Effector memory CD4-positive, alpha-beta T cell (primary cell): Measurements from ENCODE around the gene PPP2R3A.
"Not testable (repeated sequence)": the region's sequence is repeated elsewhere in the genome, so short reads cannot be mapped to it uniquely, and the experiment has no call there.

Experiments used
- DNase-seq, 3 donors: peaks; one replicate each; pipeline ENCODE4 v3.0.0-alpha.2; 2020
- H3K27ac ChIP-seq: 2 replicates; pipeline ENCODE4 v1.7.0; 2013; ENCODE audit warnings: mild to moderate bottlenecking, low read length, moderate library complexity; ENCODE audit not compliant: insufficient read depth, poor library complexity, severe bottlenecking
- H3K27me3 ChIP-seq: replicated peaks from 2 replicates; pipeline ENCODE4 v1.7.0; 2013; ENCODE audit warnings: mild to moderate bottlenecking, low read length; ENCODE audit not compliant: insufficient read depth, control insufficient read depth, poor library complexity, severe bottlenecking
- H3K36me3 ChIP-seq: 2 replicates; pipeline ENCODE4 v1.7.0; 2013; ENCODE audit warnings: mild to moderate bottlenecking, low read length, moderate library complexity; ENCODE audit not compliant: control insufficient read depth, insufficient read depth
- H3K4me1 ChIP-seq: 2 replicates; pipeline ENCODE4 v1.7.0; 2013; ENCODE audit warnings: low read length, mild to moderate bottlenecking; ENCODE audit not compliant: control insufficient read depth, insufficient read depth, poor library complexity, severe bottlenecking
- H3K4me3 ChIP-seq: 2 replicates; pipeline ENCODE4 v1.7.0; 2013; ENCODE audit warnings: low read length, low read depth, mild to moderate bottlenecking; ENCODE audit not compliant: insufficient read depth, poor library complexity, severe bottlenecking
- H3K9me3 ChIP-seq: 2 replicates; pipeline ENCODE4 v1.7.0; 2013; ENCODE audit warnings: mild to moderate bottlenecking, low read length, moderate library complexity; ENCODE audit not compliant: control insufficient read depth

Gene PPP2R3A

DNA sequence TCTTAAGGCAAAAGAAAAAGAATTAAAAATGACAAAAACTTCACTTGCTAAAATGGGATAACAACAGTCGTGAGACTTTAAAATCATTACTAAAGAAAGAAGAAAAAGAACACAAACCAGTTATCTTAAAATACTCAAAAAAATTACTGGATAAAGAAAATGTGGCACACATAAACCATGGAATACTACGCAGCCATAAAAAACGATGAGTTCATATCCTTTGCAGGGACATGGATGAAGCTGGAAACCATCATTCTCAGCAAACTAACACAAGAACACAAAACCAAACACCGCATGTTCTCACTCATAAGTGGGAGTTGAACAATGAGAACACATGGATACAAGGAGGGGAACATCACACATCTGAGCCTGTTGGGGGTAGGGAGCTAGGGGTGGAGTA, 202.7 kb downstream of the PPP2R3A start:
- DNase-seq, H3K27me3 ChIP-seq, H3K27ac ChIP-seq, H3K36me3 ChIP-seq, H3K9me3 ChIP-seq, H3K4me3 ChIP-seq: not testable (repeated sequence)
- H3K4me1 ChIP-seq: peaks cover 17% of the 10 kb centered on the region

DNA sequence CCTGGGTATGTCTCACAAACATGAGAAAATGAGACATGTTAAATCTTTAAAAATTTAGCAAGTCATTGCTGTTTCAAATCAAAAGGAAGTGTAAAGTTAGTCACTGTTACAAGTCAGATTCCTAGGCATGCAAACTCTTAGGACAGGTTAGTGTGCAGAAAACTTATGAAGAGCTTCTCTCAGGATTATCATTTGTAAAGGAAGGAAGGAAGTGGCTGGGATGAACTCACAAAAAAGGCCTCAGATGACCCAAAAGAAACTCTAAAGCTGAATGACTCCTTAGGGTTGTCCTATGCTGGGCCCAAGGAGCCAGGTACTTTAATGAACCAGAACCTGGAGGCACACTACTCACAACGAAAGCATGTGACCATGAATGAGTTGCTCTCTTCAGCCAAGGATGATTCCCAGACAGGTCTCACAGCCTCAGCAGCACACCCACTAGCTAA, 205.6 kb downstream of the PPP2R3A start:
- no peaks in the 10 kb centered on the region for H3K27me3 ChIP-seq
- H3K27ac ChIP-seq: no peak overlapping the region
- DNase-seq: no peak
- no peak overlapping the region for H3K4me3 ChIP-seq
- H3K36me3 ChIP-seq: no peaks in the 10 kb centered on the region
- peaks cover 26% of the 10 kb centered on the region for H3K4me1 ChIP-seq
- no peaks in the 10 kb centered on the region for H3K9me3 ChIP-seq

DNA sequence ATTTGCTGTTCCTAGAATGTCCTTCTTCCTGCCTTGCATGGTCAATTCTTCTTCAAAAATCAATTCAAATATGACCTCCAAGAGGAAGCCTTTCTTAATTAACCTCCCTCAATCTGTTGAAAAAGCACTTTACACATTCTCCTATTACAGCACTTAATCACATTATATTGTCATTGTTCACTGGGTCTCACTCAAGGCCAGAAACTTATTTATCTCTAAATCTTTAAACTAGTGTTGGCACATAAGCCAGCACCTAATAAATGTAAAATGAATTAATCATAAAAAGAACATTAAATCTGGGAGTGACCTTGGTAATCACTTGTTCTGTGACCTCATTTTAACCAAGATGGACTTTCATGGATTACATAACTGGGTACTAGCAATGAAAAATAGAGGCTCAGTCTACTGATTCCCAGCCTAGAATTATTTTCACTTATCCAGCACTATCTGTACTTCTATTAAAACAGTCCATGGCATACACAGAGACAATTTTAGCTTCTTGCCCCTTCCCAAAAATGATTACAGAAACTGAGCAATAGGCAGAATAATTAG, 208.5 kb downstream of the PPP2R3A start:
- Histone ChIP-seq H3K4me3 (no peak overlapping the region), H3K4me1 (peaks cover 41% of the 10 kb centered on the region), H3K27ac (no peak overlapping the region), H3K9me3 (no peaks in the 10 kb centered on the region), H3K36me3 (no peaks in the 10 kb centered on the region), H3K27me3 (no peaks in the 10 kb centered on the region)
- no peak for DNase-seq

DNA sequence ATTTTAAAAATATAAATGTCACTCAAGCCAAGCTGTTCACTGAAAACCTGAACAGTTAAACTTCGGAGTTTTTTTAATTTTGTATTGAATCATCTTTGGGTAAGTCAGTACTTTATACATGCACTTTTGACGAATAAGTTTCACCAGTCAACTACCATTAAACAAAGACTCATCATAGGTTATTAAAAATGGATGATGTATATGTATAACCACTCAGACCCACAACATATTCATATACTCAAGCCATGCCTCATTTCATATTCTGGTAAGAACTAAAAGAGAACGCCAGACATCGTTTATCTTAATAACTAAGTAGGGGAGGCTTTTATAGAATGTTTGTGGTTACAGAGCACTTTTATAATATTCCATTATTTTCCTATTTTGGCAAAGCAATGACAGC, 212.3 kb downstream of the PPP2R3A start:
- Histone ChIP-seq H3K4me1 (peaks cover 40% of the 10 kb centered on the region), H3K9me3 (no peaks in the 10 kb centered on the region)

DNA sequence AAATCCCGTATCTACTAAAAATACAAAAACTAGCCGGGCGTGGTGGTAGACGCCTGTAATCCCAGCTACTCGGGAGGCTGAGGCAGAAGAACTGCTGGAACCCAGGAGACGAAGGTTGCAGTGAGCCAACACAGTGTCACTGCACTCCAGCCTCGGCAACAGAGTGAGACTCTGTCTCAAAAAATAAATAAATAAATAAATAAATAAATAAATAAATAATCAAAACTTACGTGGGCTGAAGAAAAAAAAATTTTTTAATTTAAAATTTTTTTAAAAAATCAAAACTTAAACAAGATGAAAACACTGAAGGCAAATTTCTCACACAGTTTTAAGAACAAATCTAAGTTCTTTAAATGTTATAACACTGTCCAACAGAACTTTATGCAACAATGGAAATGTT, 216.2 kb downstream of the PPP2R3A start:
- Histone ChIP-seq H3K4me1 (peaks cover 42% of the 10 kb centered on the region), H3K27ac (no peak overlapping the region)

More for the DNA sequence above, 212.3 kb downstream of the PPP2R3A start:
- no peak overlapping the region for H3K27ac ChIP-seq
- H3K27me3 ChIP-seq: no peaks in the 10 kb centered on the region
- no peak overlapping the region for H3K4me3 ChIP-seq
- no peaks in the 10 kb centered on the region for H3K36me3 ChIP-seq
- DNase-seq: no peak

DNA sequence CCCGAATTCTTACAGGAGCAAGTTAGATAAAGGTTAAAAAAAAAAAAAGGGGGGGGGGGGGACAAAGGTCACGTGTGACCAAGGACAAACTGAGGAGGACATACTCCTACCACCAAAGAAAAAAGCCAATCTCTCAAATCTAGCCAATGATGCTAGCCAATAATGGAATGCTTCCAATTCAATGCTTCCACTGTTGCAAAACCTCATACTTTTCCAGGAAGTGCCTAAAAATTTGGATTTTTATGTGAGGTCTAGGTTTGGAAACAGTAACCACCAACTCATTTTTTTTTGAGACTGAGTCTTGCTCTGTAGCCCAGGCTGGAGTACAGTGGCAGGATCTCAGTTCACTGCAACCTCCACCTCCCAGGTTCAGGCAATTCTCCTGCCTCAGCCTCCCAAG, 219.2 kb downstream of the PPP2R3A start:
- Histone ChIP-seq H3K9me3 (no peaks in the 10 kb centered on the region), H3K4me1 (peaks cover 42% of the 10 kb centered on the region), H3K27ac (no peak overlapping the region), H3K36me3 (no peaks in the 10 kb centered on the region), H3K4me3 (no peak overlapping the region), H3K27me3 (no peaks in the 10 kb centered on the region)
- DNase-seq: no peak

More for the DNA sequence above, 216.2 kb downstream of the PPP2R3A start:
- no peak for DNase-seq
- Histone ChIP-seq H3K36me3 (no peaks in the 10 kb centered on the region), H3K9me3 (no peaks in the 10 kb centered on the region), H3K27me3 (no peaks in the 10 kb centered on the region), H3K4me3 (no peak overlapping the region)

DNA sequence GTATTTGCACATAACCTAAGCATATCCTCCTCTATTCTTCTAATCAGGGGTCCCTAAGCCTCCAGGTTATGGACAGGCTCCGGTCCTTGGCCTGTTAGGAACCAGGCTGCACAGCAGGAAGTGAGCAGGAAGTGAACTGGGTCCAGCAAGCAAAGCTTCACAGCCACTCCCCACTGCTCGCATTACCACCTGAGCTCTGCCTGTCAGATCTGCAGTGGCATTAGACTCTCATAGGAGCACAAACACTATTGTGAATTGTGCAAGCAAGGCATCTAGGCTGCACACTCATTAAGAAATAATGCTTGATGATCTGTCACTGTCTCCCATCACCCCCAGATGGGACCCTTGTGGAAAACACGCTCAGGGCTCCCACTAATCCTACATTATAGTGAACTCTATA, 220.8 kb downstream of the PPP2R3A start:
- no peaks in the 10 kb centered on the region for H3K27me3 ChIP-seq
- no peak overlapping the region for H3K27ac ChIP-seq
- peak in 1 of 3 donors; percentile 11 for DNase-seq

DNA sequence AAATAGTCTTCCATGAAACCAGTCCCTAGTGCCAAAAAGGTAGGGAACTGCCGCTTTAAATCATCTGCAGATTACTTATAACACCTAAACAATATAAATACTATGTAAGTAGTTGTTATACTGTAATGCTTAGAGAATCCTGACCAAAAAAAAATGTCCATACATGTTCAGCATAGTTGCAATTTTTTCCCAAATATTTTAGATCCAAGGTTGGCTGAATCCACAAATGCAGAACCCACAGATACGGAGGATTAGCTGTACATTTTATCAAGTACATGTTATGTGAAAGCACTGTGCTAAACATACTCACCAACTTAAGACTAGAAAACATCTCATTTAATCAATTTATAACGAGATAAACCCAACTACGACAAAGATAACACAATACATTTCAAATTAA, 221.3 kb downstream of the PPP2R3A start:
- H3K9me3 ChIP-seq: no peaks in the 10 kb centered on the region
- H3K27ac ChIP-seq: no peak overlapping the region
- H3K4me3 ChIP-seq: peak overlapping the region; percentile 14
- peaks cover 49% of the 10 kb centered on the region for H3K4me1 ChIP-seq
- H3K27me3 ChIP-seq: no peaks in the 10 kb centered on the region
- H3K36me3 ChIP-seq: no peaks in the 10 kb centered on the region
- DNase-seq: no peak

More for the DNA sequence above, 220.8 kb downstream of the PPP2R3A start:
- peaks cover 51% of the 10 kb centered on the region for H3K4me1 ChIP-seq
- H3K4me3 ChIP-seq: no peak overlapping the region
- H3K36me3 ChIP-seq: no peaks in the 10 kb centered on the region
- no peaks in the 10 kb centered on the region for H3K9me3 ChIP-seq

DNA sequence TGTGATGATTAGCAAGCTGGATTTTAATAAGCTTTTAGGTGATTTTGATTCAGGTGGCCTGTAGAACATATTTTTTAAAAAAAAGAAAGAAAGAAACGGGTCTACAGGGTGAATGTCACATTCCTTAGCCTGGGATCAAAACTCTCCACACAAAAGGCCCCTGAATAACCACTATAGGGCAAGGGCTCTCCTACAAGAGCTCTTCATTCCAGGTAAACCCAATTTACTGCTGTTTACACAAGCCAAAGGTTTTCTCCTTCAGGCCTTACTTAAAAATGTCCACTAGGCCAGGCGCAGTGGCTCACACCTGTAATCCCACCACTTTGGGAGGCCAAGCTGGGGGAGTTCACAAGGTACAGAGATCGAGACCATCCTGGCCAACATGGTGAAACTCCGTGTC, 222.3 kb downstream of the PPP2R3A start:
- H3K4me1 ChIP-seq: peaks cover 50% of the 10 kb centered on the region
- DNase-seq: no peak
- no peaks in the 10 kb centered on the region for H3K36me3 ChIP-seq
- no peak overlapping the region for H3K4me3 ChIP-seq
- no peaks in the 10 kb centered on the region for H3K27me3 ChIP-seq
- H3K27ac ChIP-seq: no peak overlapping the region
- H3K9me3 ChIP-seq: no peaks in the 10 kb centered on the region

DNA sequence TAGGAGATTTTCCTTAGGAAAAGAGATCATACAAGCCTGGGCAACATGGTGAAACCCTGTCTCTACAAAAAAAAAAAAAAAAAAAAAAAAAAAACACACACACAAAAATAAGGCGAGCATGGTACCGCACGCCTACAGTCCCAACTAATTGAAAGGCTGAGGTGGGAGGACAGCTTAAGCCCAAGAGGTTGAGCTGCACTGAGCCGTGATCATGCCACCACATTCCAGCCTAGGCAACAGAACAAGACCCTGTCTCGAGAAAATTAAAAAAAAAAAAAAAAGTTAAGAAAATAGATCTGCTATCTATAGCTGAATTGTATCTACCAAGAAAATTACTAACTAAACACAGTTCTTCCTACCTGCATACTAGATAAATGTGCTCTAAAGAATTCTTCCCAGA, 223.5 kb downstream of the PPP2R3A start:
- DNase-seq: no peak
- H3K36me3 ChIP-seq: no peaks in the 10 kb centered on the region
- H3K27me3 ChIP-seq: no peaks in the 10 kb centered on the region
- no peak overlapping the region for H3K27ac ChIP-seq
- peak overlapping the region; percentile 11 for H3K4me3 ChIP-seq
- H3K9me3 ChIP-seq: no peaks in the 10 kb centered on the region
- peaks cover 48% of the 10 kb centered on the region for H3K4me1 ChIP-seq
